A549 (cell line): ENCODE data around the gene SBF1. TPM values are rescaled to one million over a fixed set of nuclear protein-coding genes. Genes with fewer than 3 reads are reported as not detected.

ENCODE experiments used
- ATAC-seq, 2 experiments: fragments of 200-7000 bp in 1 of 2; fragments of >200 bp in 1 of 2; cut with Nextera tagmentation in 1 of 2; cut with Tn5 transposase in 1 of 2; 3 replicates each; pipeline versions ENCODE4 v1.8.0 to v1.9.1; 2018 to 2020; ENCODE audit warnings: mild to moderate bottlenecking in 1 of 2, moderate library complexity in 1 of 2
- CTCF ChIA-PET: fragments of 300-600 bp; sonication (Branson Sonifier 250); formaldehyde crosslinking; extraction: SDS; loops from one replicate; lab custom pipeline; 2021; ENCODE audit warnings: antibody characterized with exemption, inconsistent platforms; lab: Yijun Ruan, JAX
- POLR2A ChIA-PET: fragments of 350-600 bp; formaldehyde crosslinking; extraction: SDS; loops from one replicate; lab custom pipeline; 2021; ENCODE audit warnings: antibody characterized with exemption, inconsistent platforms; lab: Yijun Ruan, JAX
- DNase-seq, 2 experiments: peaks; one replicate each; pipeline versions ENCODE4 v3.0.0 to v3.0.0-alpha.2; 2011 to 2016; ENCODE audit warnings: low read depth in 1 of 2, low spot score in 1 of 2
- FAIRE-seq: peaks from 2 replicates; lab custom pipeline; 2011; peaks lifted over from hg19 to GRCh38; lab: Jason Lieb, UNC
- H3K27ac ChIP-seq, 2 experiments: fragments of >200 bp; sonication (Bioruptor Twin); formaldehyde crosslinking; 3 replicates each; pipeline ENCODE4 v1.5.1; 2016 to 2017
- H3K4me1 ChIP-seq: fragments of >200 bp; sonication (Bioruptor Twin); formaldehyde crosslinking; 3 replicates; pipeline ENCODE4 v1.6.1; 2016
- H3K4me2 ChIP-seq: fragments of >200 bp; sonication (Bioruptor Twin); formaldehyde crosslinking; 3 replicates; pipeline ENCODE4 v1.6.1; 2016
- H3K4me3 ChIP-seq: fragments of >200 bp; sonication (Bioruptor Twin); formaldehyde crosslinking; 3 replicates; pipeline ENCODE4 v1.5.1; 2016
- H3K9me3 ChIP-seq: fragments of >200 bp; sonication (Bioruptor Twin); formaldehyde crosslinking; 3 replicates; pipeline ENCODE4 v1.6.1; 2016
- BHLHE40 ChIP-seq: IDR thresholded peaks from 2 replicates; pipeline ENCODE4 v1.6.1; 2012; ENCODE audit warnings: low read depth, low read length, inconsistent platforms
- CBX2 ChIP-seq: fragments of 200-600 bp; sonication (generic); IDR thresholded peaks from 2 replicates; pipeline ENCODE4 v1.6.1; 2016; ENCODE audit warnings: low read depth, mild to moderate bottlenecking, borderline replicate concordance
- EHF ChIP-seq: fragments of 250-450 bp; sonication (Bioruptor Pico); IDR thresholded peaks from 2 replicates; pipeline ENCODE4 v1.5.0; 2020; ENCODE audit warnings: mild to moderate bottlenecking
- FOSL2 ChIP-seq, 2 experiments: fragments of 450-650 bp in 1 of 2; fragments of >200 bp in 1 of 2; sonication (Bioruptor Twin) in 1 of 2; formaldehyde crosslinking; IDR thresholded peaks; 2 replicates each; pipeline versions ENCODE4 v1.5.0 to v1.6.1; 2016 to 2020; ENCODE audit warnings: mild to moderate bottlenecking in 1 of 2, moderate library complexity in 1 of 2
- HOXA7 ChIP-seq: fragments of 250-450 bp; sonication (Bioruptor Pico); IDR thresholded peaks from 2 replicates; pipeline ENCODE4 v1.5.0; 2020; ENCODE audit warnings: mild to moderate bottlenecking, moderate library complexity
- HOXB5 ChIP-seq: fragments of 250-450 bp; sonication (Bioruptor Pico); IDR thresholded peaks from 2 replicates; pipeline ENCODE4 v1.5.0; 2020; ENCODE audit warnings: mild to moderate bottlenecking, moderate library complexity
- KDM1A ChIP-seq: fragments of 200-600 bp; sonication (generic); IDR thresholded peaks from 2 replicates; pipeline ENCODE4 v1.6.1; 2016; ENCODE audit warnings: low read depth, mild to moderate bottlenecking
- MAZ ChIP-seq: fragments of 150-350 bp; IDR thresholded peaks from 2 replicates; pipeline ENCODE4 v1.6.1; 2014; ENCODE audit warnings: antibody characterized with exemption, low read depth, low read length, borderline replicate concordance
- POLR2A ChIP-seq: IDR thresholded peaks from 2 replicates; pipeline ENCODE4 v1.6.1; 2012; ENCODE audit warnings: mild to moderate bottlenecking, low read length
- POLR2AphosphoS2 ChIP-seq: conservative IDR thresholded peaks from 2 replicates; pipeline ENCODE4 v1.6.1; 2012; ENCODE audit warnings: low read length, improper control_type of control experiment, inconsistent platforms
- RFX5 ChIP-seq: fragments of 450-650 bp; IDR thresholded peaks from 2 replicates; pipeline ENCODE4 v1.7.1; 2014; ENCODE audit warnings: antibody characterized with exemption, mild to moderate bottlenecking, moderate library complexity
- RNF2 ChIP-seq: fragments of 200-600 bp; sonication (generic); IDR thresholded peaks from 2 replicates; pipeline ENCODE4 v1.6.1; 2016; ENCODE audit warnings: low read depth, mild to moderate bottlenecking, antibody characterized with exemption, moderate library complexity, borderline replicate concordance
- SMC3 ChIP-seq: fragments of >200 bp; sonication (Bioruptor Twin); formaldehyde crosslinking; IDR thresholded peaks from 3 replicates; pipeline ENCODE4 v1.6.1; 2018; ENCODE audit warnings: inconsistent platforms
- TFCP2L1 ChIP-seq: fragments of 250-450 bp; sonication (Bioruptor Pico); IDR thresholded peaks from 2 replicates; pipeline ENCODE4 v1.5.0; 2021; ENCODE audit warnings: mild to moderate bottlenecking
- ZC3H11A ChIP-seq: fragments of 450-650 bp; IDR thresholded peaks from 2 replicates; pipeline ENCODE4 v1.6.1; 2014; ENCODE audit warnings: antibody characterized with exemption, mild to moderate bottlenecking
- ZFP36 ChIP-seq: fragments of 450-650 bp; IDR thresholded peaks from 2 replicates; pipeline ENCODE4 v1.6.1; 2014; ENCODE audit warnings: borderline replicate concordance; ENCODE audit not compliant: partially characterized antibody
- ZSCAN20 ChIP-seq: fragments of 250-450 bp; sonication (Bioruptor Pico); IDR thresholded peaks from 2 replicates; pipeline ENCODE4 v1.8.0; 2022; ENCODE audit warnings: mild to moderate bottlenecking, moderate library complexity
- WGBS: methylation state at CpG from one replicate; pipeline ENCODE4 v1.1.6; 2017; ENCODE audit errors: missing lambda C conversion rate; 5-methylcytosine and 5-hydroxymethylcytosine counted together
- polyA plus RNA-seq, 4 experiments: library from polyadenylated mRNA; depleted of rRNA in 3 of 4; stranded (reverse); fragments of >200 nt; fragmentation: RNase III in 1 of 4; extraction: RNeasy Plus Mini Kit Qiagen cat#74134 plus additional on column Dnase treatment in 1 of 4; gene quantifications; 2 replicates in 3 of 4; 3 replicates in 1 of 4; pipeline ENCODE4 v1.2.3, GENCODE V29; 2011 to 2017
- TF ChIP-seq, protein P1 (sequence below): fragments of 450-650 bp; IDR thresholded peaks from 2 replicates; pipeline ENCODE4 v1.6.1; 2014; ENCODE audit warnings: antibody characterized with exemption
- TF ChIP-seq, protein P2 (sequence below): fragments of >200 bp; sonication (Bioruptor Twin); formaldehyde crosslinking; IDR thresholded peaks from 2 replicates; pipeline ENCODE4 v1.6.1; 2016
- TF ChIP-seq, protein P3 (sequence below): fragments of 250-450 bp; sonication (Bioruptor Pico); IDR thresholded peaks from 2 replicates; pipeline ENCODE4 v1.5.0; 2020; ENCODE audit warnings: low read depth, mild to moderate bottlenecking, moderate library complexity
- TF ChIP-seq, protein P4 (sequence below): fragments of 150-350 bp; IDR thresholded peaks from 2 replicates; pipeline ENCODE4 v1.6.1; 2014; ENCODE audit warnings: low read depth, mild to moderate bottlenecking, low read length
- TF ChIP-seq, protein P5 (sequence below): IDR thresholded peaks from 2 replicates; pipeline ENCODE4 v1.6.1; 2012
- TF ChIP-seq, protein P6 (sequence below): IDR thresholded peaks from 2 replicates; pipeline ENCODE4 v1.6.1; 2012; ENCODE audit warnings: low read depth, borderline replicate concordance

Gene SBF1
- polyA plus RNA-seq, 2 of the 4 experiments (the other 2 are of a cell fraction): 9.6 to 23.0 TPM

DNA sequence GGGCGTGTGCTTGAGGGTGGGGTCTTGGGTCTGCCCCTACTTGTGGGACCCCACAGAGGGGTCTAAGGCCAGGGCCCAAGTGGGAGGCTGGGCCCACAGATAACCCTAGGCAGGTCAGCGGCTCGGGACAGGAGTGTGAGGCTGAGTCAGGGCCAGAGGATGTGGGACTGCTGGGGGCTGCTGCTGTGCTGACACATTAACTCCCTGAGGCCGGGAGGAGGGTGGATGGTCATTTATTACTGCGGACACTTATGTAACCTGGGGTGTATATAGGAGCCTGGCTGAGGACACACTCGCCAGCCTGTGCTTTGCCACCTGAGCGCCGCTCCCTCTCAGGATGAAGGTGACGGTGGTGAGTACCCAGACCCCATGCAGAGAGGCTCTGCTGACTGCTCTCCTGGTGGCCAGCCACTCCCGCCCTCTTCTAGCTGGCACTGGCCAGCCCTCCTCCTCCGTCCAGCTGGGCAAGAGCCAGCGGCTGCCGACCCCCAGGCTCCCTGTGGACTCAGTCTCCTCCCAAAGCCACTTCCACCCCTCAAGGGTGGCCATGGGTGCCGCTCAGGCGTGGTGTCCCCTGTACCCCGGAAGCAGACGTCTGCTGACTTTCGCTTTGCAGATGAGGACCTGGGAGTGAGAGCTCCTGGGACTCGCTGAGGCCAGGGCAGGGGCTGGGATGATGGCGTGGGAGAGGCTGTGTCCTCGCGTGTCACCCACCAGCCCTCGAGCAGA, 11.9 kb upstream of the SBF1 start, which contains the start of gene MIOX:
MIOX (plus strand) TSS at position 299 of the 729 bp plus-strand sequence; CDS start at position 338, 39 bp downstream.
- no peak for FAIRE-seq
- no peak within 1 kb of the TSS for H3K4me3 ChIP-seq
- POLR2A ChIA-PET: no interaction called here

DNA sequence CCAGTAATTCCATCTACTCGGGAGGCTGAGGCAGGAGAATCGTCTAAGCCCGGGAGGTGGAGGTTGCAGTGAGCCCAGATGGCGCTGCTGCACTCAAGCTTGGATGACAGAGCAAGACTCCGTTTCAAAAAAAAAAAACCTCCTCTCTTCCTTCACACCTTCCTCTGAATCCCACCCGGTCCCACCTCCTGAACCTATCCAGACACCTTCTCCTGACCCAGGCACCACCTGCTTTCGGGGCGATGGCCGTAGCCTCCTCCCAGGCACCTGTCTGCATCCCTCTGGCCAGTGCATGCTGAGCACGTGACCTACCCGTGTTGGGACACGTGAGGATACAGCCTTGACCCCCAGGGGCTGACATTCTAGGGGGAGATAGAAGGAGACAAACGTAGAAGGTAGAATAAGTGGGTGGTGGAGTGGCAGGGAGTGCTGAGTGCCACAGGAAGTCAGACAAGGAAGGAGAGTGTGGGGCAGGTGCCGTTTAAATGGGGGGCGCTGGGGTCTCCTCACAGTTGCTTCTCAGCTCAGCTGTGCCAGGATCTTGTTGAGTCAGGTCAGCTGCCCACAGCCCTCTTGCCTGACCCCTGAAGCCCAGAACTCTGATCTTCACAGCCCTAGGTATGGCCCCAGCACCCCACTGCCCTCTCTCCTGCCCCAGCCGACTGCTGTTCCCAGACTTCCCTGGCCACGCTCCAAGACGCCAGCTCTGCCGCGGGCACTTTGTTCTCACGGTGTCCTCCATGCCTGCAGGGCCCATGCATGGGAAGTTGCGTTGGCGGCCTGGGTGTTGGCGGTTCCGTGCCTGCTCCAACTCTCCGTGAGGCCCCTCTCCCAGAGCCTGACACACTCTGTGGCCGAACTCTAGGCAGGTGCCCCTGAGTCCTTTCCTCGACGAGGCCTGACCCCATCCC, 10.6 kb upstream of the SBF1 start:
- FAIRE-seq (no peak), DNase-seq (no peak), ATAC-seq (peak; percentile 10 to 12; a peak in 1 of 6 replicates)
- ChIA-PET CTCF (interaction anchor here (1.0 to 1.1 kb wide), 2 partner anchors 40 to 47 kb away, joined by 3 to 6 read pairs; partner anchors contain the start of gene SCO2), POLR2A (no interaction called here)
- no peak for TF ChIP-seq FOSL2 (IDR thresholded peaks at IDR 0.05)
- no peak for TF ChIP-seq FOSL2 (CRISPR knock-in tag; IDR thresholded peaks at IDR 0.05)
- TF ChIP-seq, protein P1, sequence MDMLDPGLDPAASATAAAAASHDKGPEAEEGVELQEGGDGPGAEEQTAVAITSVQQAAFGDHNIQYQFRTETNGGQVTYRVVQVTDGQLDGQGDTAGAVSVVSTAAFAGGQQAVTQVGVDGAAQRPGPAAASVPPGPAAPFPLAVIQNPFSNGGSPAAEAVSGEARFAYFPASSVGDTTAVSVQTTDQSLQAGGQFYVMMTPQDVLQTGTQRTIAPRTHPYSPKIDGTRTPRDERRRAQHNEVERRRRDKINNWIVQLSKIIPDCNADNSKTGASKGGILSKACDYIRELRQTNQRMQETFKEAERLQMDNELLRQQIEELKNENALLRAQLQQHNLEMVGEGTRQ: peak; percentile 7; the same call in 1 of the 2 replicates
- no peak for TF ChIP-seq MAZ
- no peak for TF ChIP-seq TFCP2L1 (CRISPR knock-in tag)
- Histone ChIP-seq H3K27ac (0 out of 6 replicates have a peak overlapping the region, but pooled peaks of 1 of the 2 experiments have one; percentile 39), H3K4me1 (peaks cover 24% of the 10 kb centered on the region; the same call in 2 of the 3 replicates), H3K9me3 (no peaks in the 10 kb centered on the region), H3K4me3 (no peak overlapping the region), H3K4me2 (no peak overlapping the region)
- 68% methylated on average over 29 of the region's 29 CpGs for WGBS

More for the DNA sequence above, 11.9 kb upstream of the SBF1 start, which contains the start of gene MIOX:
- Histone ChIP-seq H3K4me1 (peaks cover 24% of the 10 kb centered on the region; the same call in 2 of the 3 replicates), H3K27ac (0 out of 6 replicates have a peak within 1 kb of the TSS, but pooled peaks of 1 of the 2 experiments have one; percentile 45), H3K9me3 (no peaks in the 10 kb centered on the region), H3K4me2 (no peak within 1 kb of the TSS)
- 62% methylated on average over 13 of the region's 23 CpGs for WGBS
- DNase-seq (no peak), ATAC-seq (peak; percentile 28 to 60; a peak in 4 of 6 replicates)
- CTCF ChIA-PET: interaction anchor here (1.5 to 1.9 kb wide), 2 partner anchors 11 to 134 kb away, joined by 4 to 9 read pairs; no protein-coding TSS in a partner anchor
- no peak for TF ChIP-seq HOXA7 (CRISPR knock-in tag)
- no peak for TF ChIP-seq EHF
- TF ChIP-seq HOXB5 (CRISPR knock-in tag): no peak
- no peak for TF ChIP-seq CBX2
- no peak for TF ChIP-seq ZFP36
- no peak for TF ChIP-seq POLR2A

DNA sequence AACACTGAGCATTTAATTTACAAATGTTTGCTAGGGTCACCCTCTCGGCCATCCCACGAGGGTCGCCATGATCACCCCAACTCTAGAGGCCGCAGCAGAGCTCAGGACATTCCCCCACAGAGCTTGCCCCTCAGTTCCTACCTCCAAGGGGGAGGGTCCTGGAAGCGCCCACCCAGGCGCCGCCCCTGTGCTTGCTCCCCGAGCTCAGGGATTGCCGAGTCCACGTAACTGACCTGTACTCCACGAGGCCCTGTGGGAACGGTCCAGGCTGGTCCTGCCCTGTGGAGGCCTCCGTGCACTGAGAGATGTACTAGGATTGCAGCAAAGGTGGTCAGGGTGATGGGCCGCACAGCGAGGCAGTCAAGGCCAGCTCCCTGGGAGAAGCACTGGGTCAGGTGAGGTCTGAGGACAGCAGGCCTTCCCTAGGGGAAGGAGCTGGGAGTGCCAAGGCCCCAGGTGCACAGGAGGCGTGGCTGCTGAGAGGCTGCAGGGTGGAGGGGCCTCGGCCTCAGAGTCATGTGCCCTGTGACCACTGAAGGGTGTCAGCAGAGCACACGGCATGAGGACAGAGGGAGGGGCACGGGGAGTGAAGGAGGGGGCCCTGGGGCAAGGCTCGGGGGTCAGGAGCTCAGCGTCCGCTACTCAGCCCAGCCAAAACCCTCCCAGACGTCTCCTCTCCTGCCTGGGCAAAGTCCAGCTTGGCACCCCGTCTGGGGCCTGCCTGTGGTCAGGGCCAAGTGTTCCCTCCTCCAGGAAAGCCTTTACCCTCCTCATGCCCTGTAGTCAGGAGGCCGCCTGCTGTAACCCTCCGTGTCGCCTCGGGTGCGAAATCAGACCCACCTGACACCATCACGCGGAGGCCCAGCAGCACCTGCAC, 9.4 kb upstream of the SBF1 start:
- H3K4me2 ChIP-seq: peak overlapping the region; percentile 12; the same call in 1 of the 3 replicates
- WGBS: 84% methylated on average over 17 of the region's 31 CpGs
- peak overlapping the region in 1 of 2 experiments; percentile 22; a peak in 1 of 6 replicates for H3K27ac ChIP-seq
- ATAC-seq (no peak), DNase-seq (no peak), FAIRE-seq (no peak)
- ChIA-PET POLR2A (no interaction called here), CTCF (interaction anchor here (0.9 to 1.2 kb wide), 3 partner anchors 14 to 79 kb away, joined by 3 to 6 read pairs (median 3); no protein-coding TSS in a partner anchor)
- H3K9me3 ChIP-seq: no peaks in the 10 kb centered on the region
- peaks cover 24% of the 10 kb centered on the region; the same call in 2 of the 3 replicates for H3K4me1 ChIP-seq
- H3K4me3 ChIP-seq: no peak overlapping the region
- no peak for TF ChIP-seq POLR2AphosphoS2
- no peak for TF ChIP-seq KDM1A
- TF ChIP-seq RFX5: no peak
- TF ChIP-seq SMC3: no peak
- TF ChIP-seq RNF2: no peak
- no peak for TF ChIP-seq MAZ
- TF ChIP-seq, protein P2, sequence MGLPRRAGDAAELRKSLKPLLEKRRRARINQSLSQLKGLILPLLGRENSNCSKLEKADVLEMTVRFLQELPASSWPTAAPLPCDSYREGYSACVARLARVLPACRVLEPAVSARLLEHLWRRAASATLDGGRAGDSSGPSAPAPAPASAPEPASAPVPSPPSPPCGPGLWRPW: no peak
- TF ChIP-seq, protein P3, sequence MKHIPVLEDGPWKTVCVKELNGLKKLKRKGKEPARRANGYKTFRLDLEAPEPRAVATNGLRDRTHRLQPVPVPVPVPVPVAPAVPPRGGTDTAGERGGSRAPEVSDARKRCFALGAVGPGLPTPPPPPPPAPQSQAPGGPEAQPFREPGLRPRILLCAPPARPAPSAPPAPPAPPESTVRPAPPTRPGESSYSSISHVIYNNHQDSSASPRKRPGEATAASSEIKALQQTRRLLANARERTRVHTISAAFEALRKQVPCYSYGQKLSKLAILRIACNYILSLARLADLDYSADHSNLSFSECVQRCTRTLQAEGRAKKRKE (CRISPR knock-in tag): no peak
- TF ChIP-seq, protein P4, sequence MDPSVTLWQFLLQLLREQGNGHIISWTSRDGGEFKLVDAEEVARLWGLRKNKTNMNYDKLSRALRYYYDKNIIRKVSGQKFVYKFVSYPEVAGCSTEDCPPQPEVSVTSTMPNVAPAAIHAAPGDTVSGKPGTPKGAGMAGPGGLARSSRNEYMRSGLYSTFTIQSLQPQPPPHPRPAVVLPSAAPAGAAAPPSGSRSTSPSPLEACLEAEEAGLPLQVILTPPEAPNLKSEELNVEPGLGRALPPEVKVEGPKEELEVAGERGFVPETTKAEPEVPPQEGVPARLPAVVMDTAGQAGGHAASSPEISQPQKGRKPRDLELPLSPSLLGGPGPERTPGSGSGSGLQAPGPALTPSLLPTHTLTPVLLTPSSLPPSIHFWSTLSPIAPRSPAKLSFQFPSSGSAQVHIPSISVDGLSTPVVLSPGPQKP: no peak
- TF ChIP-seq, protein P5, sequence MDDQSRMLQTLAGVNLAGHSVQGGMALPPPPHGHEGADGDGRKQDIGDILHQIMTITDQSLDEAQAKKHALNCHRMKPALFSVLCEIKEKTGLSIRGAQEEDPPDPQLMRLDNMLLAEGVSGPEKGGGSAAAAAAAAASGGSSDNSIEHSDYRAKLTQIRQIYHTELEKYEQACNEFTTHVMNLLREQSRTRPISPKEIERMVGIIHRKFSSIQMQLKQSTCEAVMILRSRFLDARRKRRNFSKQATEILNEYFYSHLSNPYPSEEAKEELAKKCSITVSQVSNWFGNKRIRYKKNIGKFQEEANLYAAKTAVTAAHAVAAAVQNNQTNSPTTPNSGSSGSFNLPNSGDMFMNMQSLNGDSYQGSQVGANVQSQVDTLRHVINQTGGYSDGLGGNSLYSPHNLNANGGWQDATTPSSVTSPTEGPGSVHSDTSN: no peak
- TF ChIP-seq HOXA7 (CRISPR knock-in tag): no peak
- no peak for TF ChIP-seq BHLHE40
- no peak for TF ChIP-seq ZSCAN20 (CRISPR knock-in tag)
- no peak for TF ChIP-seq ZC3H11A
- TF ChIP-seq, protein P6, sequence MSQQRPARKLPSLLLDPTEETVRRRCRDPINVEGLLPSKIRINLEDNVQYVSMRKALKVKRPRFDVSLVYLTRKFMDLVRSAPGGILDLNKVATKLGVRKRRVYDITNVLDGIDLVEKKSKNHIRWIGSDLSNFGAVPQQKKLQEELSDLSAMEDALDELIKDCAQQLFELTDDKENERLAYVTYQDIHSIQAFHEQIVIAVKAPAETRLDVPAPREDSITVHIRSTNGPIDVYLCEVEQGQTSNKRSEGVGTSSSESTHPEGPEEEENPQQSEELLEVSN: no peak
